H7 (cell line): ENCODE measurements around the gene NCOR1. TPM values are rescaled to one million over a fixed set of nuclear protein-coding genes. Genes with fewer than 3 reads are reported as not detected.

ENCODE experiments used
- DNase-seq: peaks from one replicate; pipeline ENCODE4 v3.0.0; 2012
- H3K27me3 ChIP-seq: 2 replicates; pipeline ENCODE4 v1.6.0; 2011; ENCODE audit warnings: mild to moderate bottlenecking, low read length; ENCODE audit not compliant: control insufficient read depth, insufficient read depth
- H3K36me3 ChIP-seq: replicated peaks from 2 replicates; pipeline ENCODE4 v1.5.1; 2011; ENCODE audit warnings: low read length; ENCODE audit not compliant: control insufficient read depth, insufficient read depth
- H3K4me3 ChIP-seq: 2 replicates; pipeline ENCODE4 v1.5.1; 2011; ENCODE audit warnings: low read depth, mild to moderate bottlenecking, control low read depth, low read length, moderate library complexity; ENCODE audit not compliant: insufficient read depth
- total RNA-seq: library from RNA; depleted of rRNA; stranded (reverse); fragments of >200 nt; shearing (Covaris generic); gene quantifications from 2 replicates; pipeline ENCODE4 v1.2.3, GENCODE V29; 2014

The NCOR1 gene
- total RNA-seq, 1 experiment from 2014 or later = 45.8 TPM

DNA sequence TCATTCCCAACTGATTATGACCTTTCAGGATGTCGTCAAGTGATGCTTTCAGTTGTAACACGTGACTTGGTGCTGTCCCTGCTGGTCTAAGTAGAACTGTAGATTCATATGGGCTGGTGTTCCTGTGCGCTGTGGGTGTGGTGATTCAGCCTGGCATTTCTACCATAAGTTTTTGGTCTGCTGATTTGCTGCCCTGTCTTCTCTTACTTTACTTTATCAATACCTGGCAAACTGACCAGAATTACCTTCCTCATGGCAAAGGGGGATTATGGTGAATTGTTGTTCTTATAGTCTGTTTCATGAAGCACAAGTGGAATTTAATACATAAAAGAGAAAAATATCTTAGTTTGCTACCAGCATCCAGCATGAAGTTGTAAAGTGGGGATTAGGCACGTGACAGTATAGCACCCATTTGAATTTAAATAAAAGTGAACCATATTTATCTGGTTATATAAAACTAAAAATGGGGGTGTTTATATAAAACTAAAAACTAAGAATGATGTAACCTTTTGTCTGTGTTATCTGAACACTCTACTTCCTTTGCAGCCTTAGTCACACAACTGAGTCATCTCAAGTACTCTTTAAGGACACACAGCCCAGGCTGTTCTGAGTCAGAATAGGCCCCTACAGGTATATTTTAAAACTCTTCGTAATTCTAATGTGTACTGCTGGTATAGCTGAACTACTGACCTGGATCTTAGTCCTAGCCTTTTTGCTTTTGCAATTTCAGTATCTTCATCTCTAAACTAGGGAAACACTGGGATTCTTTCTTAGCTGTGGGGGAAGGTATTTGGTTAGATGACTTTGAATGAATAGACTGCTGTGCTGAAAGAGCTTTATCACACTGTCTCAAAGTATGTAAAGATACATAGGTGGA lies 187.4 kb downstream of the NCOR1 start:
- Histone ChIP-seq H3K27me3 (no peaks in the 10 kb centered on the region), H3K36me3 (peaks cover 33% of the 10 kb centered on the region), H3K4me3 (no peak overlapping the region)
- no peak for DNase-seq

DNA sequence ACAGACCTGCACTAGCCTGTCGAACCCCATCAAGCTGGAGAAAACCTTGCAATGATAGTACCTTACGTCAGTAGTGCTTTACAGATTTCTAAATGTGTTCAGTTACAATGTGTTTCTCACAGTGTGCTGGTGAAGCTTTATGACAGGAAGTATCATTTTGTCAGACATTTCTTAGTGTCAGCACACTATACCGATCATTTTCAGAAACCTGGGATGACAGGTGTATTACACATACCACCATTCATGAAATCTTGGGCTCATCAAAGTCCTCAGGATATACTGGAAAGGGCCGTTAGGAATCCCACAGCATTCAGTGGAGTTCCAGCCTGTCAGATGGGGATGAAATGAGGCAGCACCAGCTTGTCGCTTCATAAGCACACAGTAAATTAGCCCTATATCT lies 188.4 kb downstream of the NCOR1 start:
- Histone ChIP-seq H3K36me3 (peaks cover 31% of the 10 kb centered on the region), H3K27me3 (no peaks in the 10 kb centered on the region), H3K4me3 (no peak overlapping the region)
- no peak for DNase-seq

DNA sequence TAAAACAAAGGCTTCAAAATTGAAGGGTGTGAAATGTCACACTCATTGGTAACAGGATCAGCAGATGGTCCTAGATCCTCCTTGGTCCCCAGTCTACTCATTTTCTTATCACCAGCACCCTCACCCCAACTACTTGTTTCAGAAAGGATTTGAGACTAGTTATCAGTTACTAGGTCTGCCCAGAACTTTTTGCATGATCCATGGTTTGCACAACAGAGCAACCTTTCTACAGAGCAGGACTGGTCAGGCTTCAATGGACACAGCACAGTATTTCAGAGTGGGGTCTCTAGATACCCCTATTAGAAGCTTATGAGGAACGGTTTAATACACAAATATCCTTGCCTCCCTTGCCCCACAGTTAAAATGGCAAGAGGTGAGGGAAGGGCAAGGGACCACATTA lies 190.1 kb downstream of the NCOR1 start:
- H3K36me3 ChIP-seq = peaks cover 29% of the 10 kb centered on the region
- no peak overlapping the region for H3K4me3 ChIP-seq
- H3K27me3 ChIP-seq = no peaks in the 10 kb centered on the region
- no peak for DNase-seq

DNA sequence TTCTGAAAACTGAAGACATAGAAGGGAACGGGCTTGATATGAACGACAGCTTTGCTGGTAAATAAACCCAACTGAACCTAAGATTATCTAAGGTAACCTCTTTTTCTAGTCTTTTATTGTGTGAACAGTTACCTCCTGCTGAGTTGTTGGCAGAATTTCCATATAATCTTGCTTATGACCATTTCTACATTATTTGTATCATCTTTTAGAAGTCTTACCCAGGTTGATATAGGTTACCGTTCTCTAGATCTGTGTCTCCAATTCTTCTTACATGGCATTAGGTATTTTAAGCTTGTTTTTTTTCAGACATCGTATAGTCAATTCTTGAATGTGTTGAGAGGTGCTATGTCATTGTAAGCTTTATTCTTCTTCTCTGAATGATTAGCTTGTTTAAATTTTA lies 191.5 kb downstream of the NCOR1 start:
- Histone ChIP-seq H3K36me3 (peaks cover 26% of the 10 kb centered on the region), H3K27me3 (no peaks in the 10 kb centered on the region), H3K4me3 (no peak overlapping the region)
- DNase-seq = no peak

DNA sequence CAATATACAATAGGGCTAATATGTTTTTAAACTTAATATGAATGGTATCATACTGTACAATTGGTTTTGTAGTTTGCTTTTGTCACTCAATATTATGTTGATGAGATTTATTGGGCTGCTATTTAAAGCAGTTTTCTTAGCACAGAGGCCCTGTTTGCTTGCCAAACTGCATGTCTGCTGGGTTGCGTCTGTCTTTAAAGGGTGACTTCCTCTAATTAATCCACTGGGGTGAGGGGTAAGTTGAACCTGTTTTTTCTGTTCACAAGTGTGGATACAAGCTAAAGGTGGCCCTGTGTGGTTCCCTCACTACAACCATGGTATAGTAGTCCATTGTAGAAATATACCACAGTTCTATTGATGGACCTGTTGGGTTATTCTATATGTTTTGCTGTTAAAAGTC lies 196.0 kb downstream of the NCOR1 start:
- Histone ChIP-seq H3K36me3 (peaks cover 9% of the 10 kb centered on the region), H3K27me3 (no peaks in the 10 kb centered on the region)

DNA sequence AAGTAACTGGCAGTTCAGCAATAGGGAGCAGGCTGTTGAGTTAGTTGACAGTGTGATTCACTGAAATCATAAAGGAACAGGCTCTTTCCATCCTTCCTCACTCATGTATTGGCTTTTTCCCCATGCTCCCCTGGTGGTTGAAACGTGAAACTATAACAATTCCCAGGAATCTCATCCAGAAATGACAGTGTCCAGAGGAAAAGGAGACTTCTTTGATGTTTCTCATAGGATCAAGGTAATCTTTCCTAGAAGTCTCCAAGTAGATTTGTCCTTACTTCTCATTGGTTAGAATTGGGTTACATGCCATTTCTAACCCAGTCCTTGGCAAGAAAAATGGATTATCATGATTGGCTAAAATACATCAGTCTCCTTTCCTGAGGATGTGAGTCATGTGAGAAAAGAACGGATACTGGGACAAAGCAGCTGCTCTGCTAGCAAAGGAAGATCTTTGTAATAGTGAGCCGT lies 201.4 kb downstream of the NCOR1 start:
- H3K36me3 ChIP-seq = peaks cover 13% of the 10 kb centered on the region
- H3K27me3 ChIP-seq = no peaks in the 10 kb centered on the region
- DNase-seq = peak; percentile 43
- no peak overlapping the region for H3K4me3 ChIP-seq

More for the DNA sequence above, 196.0 kb downstream of the NCOR1 start:
- H3K4me3 ChIP-seq = no peak overlapping the region
- no peak for DNase-seq

DNA sequence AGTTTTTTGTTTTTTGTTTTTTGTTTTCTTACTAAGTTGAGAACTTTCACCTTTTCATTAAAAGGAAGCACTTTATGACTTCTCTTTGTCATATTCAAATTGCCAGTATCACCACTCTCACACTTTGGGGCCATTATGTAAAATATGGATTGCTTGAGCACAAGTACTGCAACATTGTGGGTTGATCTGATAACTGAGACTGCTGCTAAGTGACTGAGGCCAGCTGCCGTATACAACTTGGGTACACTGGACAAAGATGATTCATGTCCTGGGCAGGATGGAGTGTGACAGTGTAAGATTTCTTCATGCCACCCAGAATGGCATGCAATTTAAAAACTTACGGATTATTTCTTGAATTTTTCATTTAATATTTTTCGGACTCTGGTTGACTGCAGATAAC lies 207.9 kb downstream of the NCOR1 start:
- DNase-seq = no peak
- Histone ChIP-seq H3K27me3 (no peaks in the 10 kb centered on the region), H3K4me3 (no peak overlapping the region), H3K36me3 (peaks cover 47% of the 10 kb centered on the region)

DNA sequence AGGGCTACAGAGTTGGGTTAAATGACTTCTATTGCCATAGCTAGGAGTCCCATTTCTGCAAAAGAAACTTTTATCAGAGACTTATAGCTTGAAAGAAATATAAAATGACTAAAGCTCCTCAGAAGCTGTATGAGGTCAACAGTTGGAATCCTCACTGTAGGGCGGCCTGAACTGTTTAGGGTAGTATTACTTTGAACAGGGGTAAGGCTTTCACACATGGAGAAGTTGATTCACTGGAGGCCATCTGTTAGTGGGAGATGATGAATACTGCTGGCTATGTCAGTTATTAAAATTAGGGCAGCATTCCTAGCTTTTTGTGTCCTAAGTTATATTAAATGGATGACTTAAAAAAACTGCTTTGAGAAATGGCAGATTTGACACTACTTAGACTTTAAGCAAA lies 209.7 kb downstream of the NCOR1 start:
- Histone ChIP-seq H3K4me3 (no peak overlapping the region), H3K27me3 (no peaks in the 10 kb centered on the region), H3K36me3 (peaks cover 56% of the 10 kb centered on the region)
- no peak for DNase-seq

DNA sequence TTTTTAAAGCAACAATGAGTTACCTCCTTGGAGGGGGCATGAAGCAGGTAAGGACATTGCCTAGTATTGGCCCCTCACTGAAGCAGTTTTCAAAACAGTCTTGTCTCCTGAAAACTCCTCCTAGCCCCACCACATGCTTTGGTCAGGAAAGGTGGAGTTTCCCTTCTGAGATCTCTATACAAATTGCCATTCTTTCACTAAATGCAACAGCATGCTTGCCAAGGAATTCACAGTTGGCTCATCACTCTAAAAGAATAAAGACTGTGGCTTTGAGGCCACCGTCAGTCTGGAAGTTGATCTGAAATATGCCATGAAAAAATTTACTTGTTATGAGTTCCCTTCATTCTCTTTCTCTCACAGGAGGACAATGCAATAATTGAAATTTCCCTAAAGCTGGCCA lies 211.5 kb downstream of the NCOR1 start:
- DNase-seq = no peak
- Histone ChIP-seq H3K36me3 (peaks cover 52% of the 10 kb centered on the region), H3K4me3 (no peak overlapping the region)

DNA sequence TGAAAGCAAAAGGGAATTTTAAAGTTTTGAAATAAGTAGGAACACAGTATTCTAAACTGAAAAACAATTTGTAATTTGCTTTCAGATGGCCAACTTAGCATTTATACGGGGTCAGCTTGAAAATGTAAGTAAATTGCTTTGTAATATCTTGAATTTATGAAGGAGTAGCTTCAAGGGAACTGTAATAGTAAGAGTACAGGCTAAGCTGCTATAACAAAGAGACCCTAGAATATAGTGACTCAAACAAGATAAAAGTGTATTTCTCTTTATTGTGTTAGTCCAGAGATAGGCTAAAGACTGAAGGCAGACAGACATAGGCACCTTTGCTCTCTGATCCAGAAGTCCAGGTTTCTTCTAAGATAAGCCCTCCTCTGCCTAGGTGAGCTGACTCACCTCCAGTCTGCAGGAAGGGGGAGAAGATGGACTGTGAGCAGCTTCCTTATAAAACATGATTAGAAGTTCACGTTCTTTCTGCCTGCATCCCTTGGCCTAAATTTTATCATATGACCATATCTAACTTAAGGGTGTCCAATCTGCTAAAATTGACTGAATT lies 212.6 kb downstream of the NCOR1 start:
- no peak overlapping the region for H3K4me3 ChIP-seq
- DNase-seq = no peak
- H3K27me3 ChIP-seq = no peaks in the 10 kb centered on the region
- H3K36me3 ChIP-seq = peaks cover 43% of the 10 kb centered on the region

More for the DNA sequence above, 211.5 kb downstream of the NCOR1 start:
- no peaks in the 10 kb centered on the region for H3K27me3 ChIP-seq

DNA sequence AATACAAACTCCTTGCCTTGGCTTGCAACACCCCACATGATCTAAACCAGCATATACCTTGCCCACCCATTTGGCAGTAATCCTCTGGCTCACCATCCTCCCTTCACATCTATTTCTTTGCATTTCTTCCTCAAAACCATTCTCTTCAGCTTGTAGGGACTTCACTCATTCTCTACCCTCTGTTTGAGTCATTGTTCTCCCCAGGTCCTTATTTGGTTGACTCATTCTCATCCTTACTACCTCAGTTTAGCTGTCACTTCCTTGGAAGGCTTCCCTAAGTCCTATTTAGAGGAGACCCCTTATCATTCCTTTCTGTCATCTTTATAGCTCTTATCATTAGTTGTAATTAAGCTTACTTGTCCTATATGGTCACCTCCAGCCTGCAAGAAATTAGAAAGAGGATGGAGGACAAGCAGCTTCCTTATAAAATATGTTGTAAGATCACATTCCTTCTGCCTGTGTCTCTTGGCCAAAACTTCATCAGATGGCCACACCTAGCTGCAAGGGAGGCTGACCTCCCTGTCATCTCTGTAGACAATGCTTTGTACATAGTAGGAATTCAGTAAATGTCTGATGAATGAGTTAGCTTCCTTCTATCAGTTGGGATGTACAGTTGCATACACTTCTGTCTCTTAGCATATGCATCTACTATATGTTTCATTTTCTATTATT lies 214.0 kb downstream of the NCOR1 start:
- H3K27me3 ChIP-seq = no peaks in the 10 kb centered on the region
- DNase-seq = no peak
- peak overlapping the region; percentile 92; the same call in 1 of the 2 replicates for H3K4me3 ChIP-seq
- peaks cover 37% of the 10 kb centered on the region for H3K36me3 ChIP-seq

DNA sequence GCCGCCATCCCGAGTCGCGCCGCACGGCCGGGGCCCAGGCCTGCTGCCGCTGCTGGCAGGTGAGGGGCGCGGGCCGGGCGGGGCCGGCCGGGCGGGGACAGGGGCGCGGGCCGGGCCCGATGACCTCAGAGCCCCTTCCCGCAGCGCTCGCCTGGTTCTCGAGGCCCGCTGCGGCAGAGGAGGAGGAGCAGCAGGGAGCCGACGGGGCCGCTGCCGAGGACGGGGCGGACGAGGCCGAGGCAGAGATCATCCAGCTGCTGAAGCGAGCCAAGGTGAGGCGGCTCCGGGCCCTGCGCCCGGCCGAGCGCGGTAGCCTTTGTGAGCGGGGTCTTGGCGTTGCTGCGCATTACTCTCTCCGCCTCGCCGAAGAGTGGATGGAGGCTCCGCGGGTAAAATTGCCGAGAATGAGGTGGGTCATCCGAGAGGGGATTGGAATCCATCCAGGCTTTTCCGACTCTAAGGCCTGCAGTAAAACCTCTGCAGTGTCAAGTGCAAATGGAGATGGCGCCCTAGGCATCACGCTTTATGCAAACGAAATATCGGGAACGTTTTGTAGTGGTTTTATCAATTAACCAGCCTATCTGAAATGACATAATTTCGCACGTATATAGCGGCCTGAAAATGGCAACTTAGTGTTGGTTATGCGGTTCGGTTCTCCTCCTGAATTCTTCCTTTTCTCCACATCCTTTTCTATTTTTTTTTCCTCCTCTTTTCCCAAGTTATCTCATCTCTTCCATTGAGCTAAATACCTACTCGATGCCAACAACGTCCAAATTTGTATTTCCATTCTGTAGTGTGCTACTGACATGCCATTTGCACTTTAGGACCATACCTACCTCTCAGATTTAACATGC lies 215.1 kb downstream of the NCOR1 start:
- peak; percentile 89 for DNase-seq

DNA sequence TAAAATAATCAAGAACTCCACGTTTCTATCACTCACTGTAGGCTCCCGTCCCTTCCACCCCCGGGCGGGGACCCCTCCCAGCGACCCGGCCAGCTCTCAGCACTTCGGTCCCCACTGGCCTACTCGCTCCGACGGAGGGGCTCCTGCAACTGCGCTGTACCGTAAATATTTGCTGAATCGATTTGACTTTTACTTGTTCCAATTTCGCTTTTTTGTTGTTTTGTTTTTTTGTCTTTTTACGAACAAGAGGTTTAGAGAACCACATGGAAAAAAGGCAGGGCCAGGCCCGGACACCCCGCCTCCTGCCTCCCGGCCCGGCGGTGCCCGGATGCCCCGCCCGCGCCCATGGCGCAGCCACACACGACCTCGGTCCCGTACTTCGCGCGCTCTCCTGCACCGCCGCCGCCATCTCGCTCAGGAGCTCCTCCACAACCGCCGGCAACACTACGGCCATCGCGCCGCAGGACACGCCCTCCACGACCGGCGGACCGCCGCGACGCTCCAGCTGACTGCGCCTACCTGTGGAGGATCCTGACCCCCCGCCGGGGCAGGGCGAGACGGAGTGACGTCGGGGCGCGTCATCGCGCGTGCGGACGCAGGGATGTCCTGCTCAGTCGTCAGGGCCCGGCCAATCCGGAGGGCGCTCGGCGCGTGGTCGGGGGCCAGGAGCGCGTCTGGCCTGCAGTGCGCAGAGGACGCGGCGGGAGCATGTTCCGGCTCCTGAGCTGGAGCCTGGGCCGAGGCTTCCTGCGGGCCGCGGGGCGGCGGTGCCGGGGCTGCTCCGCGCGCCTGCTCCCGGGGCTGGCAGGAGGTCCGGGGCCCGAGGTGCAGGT lies 216.0 kb downstream of the NCOR1 start, which contains the start of the genes TTC19 and ZSWIM7:
TTC19 (plus strand) TSS at position 684 of the 833 bp plus-strand sequence; CDS start at position 709, 25 bp downstream.
ZSWIM7 (minus strand) TSS at position 564 of the 833 bp plus-strand sequence; CDS start at position 454, 110 bp downstream.
- peaks cover 25% of the 10 kb centered on the region for H3K36me3 ChIP-seq
- DNase-seq = peak; percentile 99
- no peaks in the 10 kb centered on the region for H3K27me3 ChIP-seq
- H3K4me3 ChIP-seq = peak within 1 kb of the TSS; percentile 92

More for the DNA sequence above, 215.1 kb downstream of the NCOR1 start:
- Histone ChIP-seq H3K4me3 (peak overlapping the region; percentile 92), H3K27me3 (no peaks in the 10 kb centered on the region), H3K36me3 (peaks cover 32% of the 10 kb centered on the region)
